ENCODE measurements around the gene COX6B2. TPM values are rescaled to one million over a fixed set of nuclear protein-coding genes. Genes with fewer than 3 reads are reported as not detected.
A peak's percentile ranks its signal among the peaks of the same experiment; 100 is the strongest.

COX6B2 gene
- polyA plus RNA-seq, 4 donors, result 0.07 to 0.09 TPM; not detected in 2

DNA sequence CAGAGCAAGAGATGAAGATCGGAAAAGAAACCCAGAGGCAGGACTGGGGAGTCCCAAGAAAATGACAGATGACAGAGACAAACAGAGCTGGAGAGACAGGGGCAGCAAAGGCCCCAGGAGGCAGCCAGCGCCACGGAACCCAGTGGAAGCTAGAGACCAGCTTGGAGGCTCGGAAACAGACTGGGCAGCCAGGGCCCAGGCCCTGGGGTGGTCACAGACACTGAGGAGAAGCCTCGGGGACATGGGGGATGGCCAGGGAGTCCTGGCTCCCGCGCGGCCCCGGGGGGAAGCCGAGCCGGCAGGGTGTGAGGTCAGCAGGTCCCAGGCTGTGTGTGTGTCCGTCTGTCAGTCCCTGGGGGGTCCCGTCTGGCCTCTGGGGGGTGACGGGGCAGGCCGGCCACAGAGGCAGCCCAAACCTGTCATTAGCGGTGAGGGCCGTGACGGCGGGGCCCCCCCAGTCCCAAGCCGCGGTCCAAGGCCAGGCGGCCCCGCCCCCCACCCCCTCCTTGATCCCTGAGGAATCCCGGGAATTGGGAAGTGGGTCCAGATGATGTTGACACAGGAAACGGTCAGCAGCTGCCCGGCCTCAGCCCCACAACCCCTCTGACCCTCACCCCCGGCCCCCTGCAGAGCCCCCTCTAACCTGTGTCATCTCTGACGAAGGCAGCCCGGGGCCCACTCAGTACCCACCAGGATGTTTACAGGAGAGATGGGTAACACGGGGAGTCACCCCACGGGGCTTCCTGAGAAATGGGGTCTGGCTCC is 19.7 kb upstream of the COX6B2 start:
- H3K27ac ChIP-seq (ENCODE audit: low read depth in 1 of 3, low read length in 2 of 3), result no peak overlapping the region
- no peaks in the 10 kb centered on the region for H3K9me3 ChIP-seq (ENCODE audit: control insufficient read depth in 2 of 2, insufficient read depth in 1 of 2, low read depth in 1 of 2, low read length in 1 of 2)
- DNase-seq (no peak), FAIRE-seq (no peak)
- WGBS, 3 donors, result 5 to 14% (median 8%) methylated on average over 29 to 31 of the region's 31 CpGs
- H3K4me1 ChIP-seq (ENCODE audit: control insufficient read depth in 3 of 3, insufficient read depth in 2 of 3, low read depth in 1 of 3, low read length in 2 of 3), result peaks cover 0 to 20% (median 0%) of the 10 kb centered on the region in 3 donors
- peaks cover 5 to 81% (median 31%) of the 10 kb centered on the region in 3 donors for H3K27me3 ChIP-seq (ENCODE audit: control insufficient read depth in 3 of 3, insufficient read depth in 3 of 3, low read length in 3 of 3)
- peaks cover 0 to 4% (median 0%) of the 10 kb centered on the region in 3 donors for H3K36me3 ChIP-seq (ENCODE audit: control insufficient read depth in 3 of 3, insufficient read depth in 2 of 3, low read depth in 1 of 3, low read length in 3 of 3)
- H3K4me3 ChIP-seq (ENCODE audit: low read depth in 1 of 3, low read length in 3 of 3), result no peak overlapping the region

DNA sequence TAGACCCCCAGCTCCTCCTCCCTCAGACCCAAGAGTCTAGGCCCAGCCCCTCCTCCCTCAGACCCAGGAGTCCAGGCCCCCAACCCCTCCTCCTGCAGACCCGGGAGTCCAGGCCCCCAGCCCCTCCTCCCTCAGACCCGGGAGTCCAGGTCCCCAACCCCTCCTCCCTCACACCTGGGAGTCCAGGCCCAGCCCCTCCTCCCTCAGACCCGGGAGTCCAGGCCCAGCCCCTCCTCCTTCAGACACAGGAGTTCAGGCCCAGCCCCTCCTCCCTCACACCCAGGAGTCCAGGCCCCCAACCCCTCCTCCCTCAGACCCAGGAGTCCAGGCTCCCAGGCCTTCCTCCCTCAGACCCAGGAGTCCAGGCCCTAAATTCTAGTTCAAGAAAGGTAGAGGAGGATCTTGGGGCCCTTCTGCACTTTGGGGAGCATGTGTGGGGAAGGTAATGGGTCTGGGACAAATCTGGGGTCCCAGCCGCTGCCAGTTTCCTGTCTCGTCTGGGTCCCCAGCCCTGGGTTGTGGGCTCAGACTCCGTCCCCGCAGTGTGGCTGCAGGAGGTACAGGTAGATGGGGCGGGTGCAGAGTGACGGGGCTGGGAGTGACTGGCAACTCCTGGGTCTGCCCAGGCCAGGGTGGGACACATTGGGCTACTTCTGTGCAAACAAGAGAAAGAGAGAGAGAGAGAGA is 18.9 kb upstream of the COX6B2 start:
- Histone ChIP-seq H3K27ac (ENCODE audit: low read depth in 1 of 3, low read length in 2 of 3) (no peak overlapping the region), H3K9me3 (ENCODE audit: control insufficient read depth in 2 of 2, insufficient read depth in 1 of 2, low read depth in 1 of 2, low read length in 1 of 2) (no peaks in the 10 kb centered on the region), H3K4me1 (ENCODE audit: control insufficient read depth in 3 of 3, insufficient read depth in 2 of 3, low read depth in 1 of 3, low read length in 2 of 3) (peaks cover 0 to 20% (median 0%) of the 10 kb centered on the region in 3 donors), H3K27me3 (ENCODE audit: control insufficient read depth in 3 of 3, insufficient read depth in 3 of 3, low read length in 3 of 3) (peaks cover 5 to 89% (median 32%) of the 10 kb centered on the region in 3 donors), H3K36me3 (ENCODE audit: control insufficient read depth in 3 of 3, insufficient read depth in 2 of 3, low read depth in 1 of 3, low read length in 3 of 3) (no peaks in the 10 kb centered on the region), H3K4me3 (ENCODE audit: low read depth in 1 of 3, low read length in 3 of 3) (no peak overlapping the region)
- FAIRE-seq (no peak), DNase-seq (no peak)
- WGBS, 3 donors, result 12 to 45% (median 31%) methylated on average over 8 to 9 of the region's 9 CpGs

DNA sequence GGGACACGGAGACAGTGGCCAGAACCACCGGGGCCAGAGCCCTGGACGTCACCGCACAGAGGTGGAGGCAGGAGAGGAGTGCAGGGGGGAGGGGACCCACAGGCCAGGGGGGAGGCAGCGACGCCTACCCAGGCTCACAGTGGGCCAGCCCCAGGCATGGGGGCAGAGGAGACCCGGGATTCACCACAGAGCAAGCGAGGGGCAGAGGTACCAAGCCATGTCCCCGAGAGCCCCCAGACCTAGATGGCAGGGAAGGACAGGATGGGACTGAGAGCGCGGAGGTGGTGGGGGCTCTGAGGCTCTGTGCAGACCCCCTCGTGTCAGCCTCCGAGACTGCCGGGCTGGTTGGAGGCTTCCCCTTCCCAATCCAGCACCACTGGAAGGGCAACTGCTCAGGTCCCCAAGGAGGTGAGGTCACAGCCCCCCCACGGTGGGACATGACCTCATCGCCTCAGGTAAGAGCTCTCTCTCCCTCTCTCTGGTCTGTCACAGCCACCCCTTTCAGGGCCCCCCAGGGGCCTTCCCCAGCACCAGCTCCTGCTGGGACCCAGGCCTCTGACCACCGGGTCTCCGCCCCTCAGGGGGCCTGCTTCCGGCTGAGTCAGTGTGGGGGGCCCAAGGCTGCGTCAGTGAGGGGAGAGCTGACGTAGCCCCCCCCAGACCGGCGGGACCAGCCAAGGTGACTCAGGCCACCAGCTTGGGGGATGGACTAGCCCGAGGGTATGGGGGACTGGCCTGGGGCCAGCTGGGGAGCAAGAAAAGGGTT is 18.0 kb upstream of the COX6B2 start:
- FAIRE-seq, result no peak
- Histone ChIP-seq H3K27me3 (ENCODE audit: control insufficient read depth in 3 of 3, insufficient read depth in 3 of 3, low read length in 3 of 3) (peaks cover 8 to 93% (median 36%) of the 10 kb centered on the region in 3 donors), H3K4me3 (ENCODE audit: low read depth in 1 of 3, low read length in 3 of 3) (no peak overlapping the region), H3K9me3 (ENCODE audit: control insufficient read depth in 2 of 2, insufficient read depth in 1 of 2, low read depth in 1 of 2, low read length in 1 of 2) (no peaks in the 10 kb centered on the region), H3K4me1 (ENCODE audit: control insufficient read depth in 3 of 3, insufficient read depth in 2 of 3, low read depth in 1 of 3, low read length in 2 of 3) (peaks cover 0 to 20% (median 0%) of the 10 kb centered on the region in 3 donors), H3K27ac (ENCODE audit: low read depth in 1 of 3, low read length in 2 of 3) (no peak overlapping the region), H3K36me3 (ENCODE audit: control insufficient read depth in 3 of 3, insufficient read depth in 2 of 3, low read depth in 1 of 3, low read length in 3 of 3) (no peaks in the 10 kb centered on the region)
- WGBS, 3 donors, result 26 to 39% (median 30%) methylated on average over 22 to 24 of the region's 24 CpGs
- no peak for DNase-seq

- Histone ChIP-seq H3K4me1 (ENCODE audit: control insufficient read depth in 3 of 3, insufficient read depth in 2 of 3, low read depth in 1 of 3, low read length in 2 of 3) (peaks cover 0 to 10% (median 0%) of the 10 kb centered on the region in 3 donors), H3K9me3 (ENCODE audit: control insufficient read depth in 2 of 2, insufficient read depth in 1 of 2, low read depth in 1 of 2, low read length in 1 of 2) (no peaks in the 10 kb centered on the region), H3K36me3 (ENCODE audit: control insufficient read depth in 3 of 3, insufficient read depth in 2 of 3, low read depth in 1 of 3, low read length in 3 of 3) (no peaks in the 10 kb centered on the region), H3K27ac (ENCODE audit: low read depth in 1 of 3, low read length in 2 of 3) (no peak within 1 kb of the TSS), H3K27me3 (ENCODE audit: control insufficient read depth in 3 of 3, insufficient read depth in 3 of 3, low read length in 3 of 3) (peaks cover 8 to 80% (median 31%) of the 10 kb centered on the region in 3 donors), H3K4me3 (ENCODE audit: low read depth in 1 of 3, low read length in 3 of 3) (peak within 1 kb of the TSS in 1 of 3 donors; percentile 39)
- WGBS, 3 donors, result 6 to 12% (median 7%) methylated on average over 20 to 32 of the region's 32 CpGs
- no peak for DNase-seq
- FAIRE-seq, result no peak
These were observed 15.9 kb upstream of the COX6B2 start, which contains the start of gene IL11 for GRCh38 chr19:55370305-55370988. IL11 (minus strand) TSS chr19:55370463; CDS start chr19:55370310, 153 bp downstream.

DNA sequence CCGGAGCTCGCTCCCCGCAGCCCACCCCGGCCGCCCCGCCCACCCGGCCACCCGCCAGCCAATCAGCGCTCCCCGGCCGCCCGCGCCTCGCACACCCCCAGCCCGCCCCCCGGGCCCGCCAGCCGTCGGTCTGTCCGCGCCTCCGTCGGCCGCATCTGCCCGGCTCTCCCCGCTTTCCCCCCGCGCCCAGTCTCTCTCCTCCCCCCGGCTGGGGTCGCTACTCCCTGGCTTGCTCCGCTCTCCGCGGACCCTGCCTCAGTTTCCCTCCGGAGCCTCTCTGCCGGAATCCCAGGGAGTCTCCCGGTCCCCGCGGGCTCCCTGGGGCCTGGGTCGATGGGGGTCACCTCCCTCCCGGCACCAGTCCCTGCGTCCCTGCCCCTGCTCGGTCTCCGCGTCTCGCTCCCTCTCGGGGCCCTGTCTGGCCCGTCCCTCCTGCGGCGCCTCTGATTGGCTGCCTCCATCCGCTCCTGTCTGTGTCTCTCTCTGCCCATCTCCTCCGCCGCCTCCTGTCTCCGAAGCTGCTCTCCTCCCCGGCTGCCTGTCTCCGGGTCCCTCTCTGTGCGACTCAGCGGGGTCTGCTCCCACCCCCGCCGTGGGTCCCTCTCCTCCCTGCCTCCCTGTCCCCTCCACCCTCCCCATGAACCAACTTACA is 15.3 kb upstream of the COX6B2 start:
- FAIRE-seq (no peak), DNase-seq (no peak)
- Histone ChIP-seq H3K27ac (ENCODE audit: low read depth in 1 of 3, low read length in 2 of 3) (no peak overlapping the region), H3K36me3 (ENCODE audit: control insufficient read depth in 3 of 3, insufficient read depth in 2 of 3, low read depth in 1 of 3, low read length in 3 of 3) (no peaks in the 10 kb centered on the region), H3K27me3 (ENCODE audit: control insufficient read depth in 3 of 3, insufficient read depth in 3 of 3, low read length in 3 of 3) (peaks cover 8 to 80% (median 30%) of the 10 kb centered on the region in 3 donors), H3K4me3 (ENCODE audit: low read depth in 1 of 3, low read length in 3 of 3) (peak overlapping the region in 1 of 3 donors; percentile 39), H3K9me3 (ENCODE audit: control insufficient read depth in 2 of 2, insufficient read depth in 1 of 2, low read depth in 1 of 2, low read length in 1 of 2) (no peaks in the 10 kb centered on the region), H3K4me1 (ENCODE audit: control insufficient read depth in 3 of 3, insufficient read depth in 2 of 3, low read depth in 1 of 3, low read length in 2 of 3) (peaks cover 0 to 10% (median 0%) of the 10 kb centered on the region in 3 donors)
- WGBS, 3 donors, result 1 to 6% (median 4%) methylated on average over 27 to 59 of the region's 59 CpGs

DNA sequence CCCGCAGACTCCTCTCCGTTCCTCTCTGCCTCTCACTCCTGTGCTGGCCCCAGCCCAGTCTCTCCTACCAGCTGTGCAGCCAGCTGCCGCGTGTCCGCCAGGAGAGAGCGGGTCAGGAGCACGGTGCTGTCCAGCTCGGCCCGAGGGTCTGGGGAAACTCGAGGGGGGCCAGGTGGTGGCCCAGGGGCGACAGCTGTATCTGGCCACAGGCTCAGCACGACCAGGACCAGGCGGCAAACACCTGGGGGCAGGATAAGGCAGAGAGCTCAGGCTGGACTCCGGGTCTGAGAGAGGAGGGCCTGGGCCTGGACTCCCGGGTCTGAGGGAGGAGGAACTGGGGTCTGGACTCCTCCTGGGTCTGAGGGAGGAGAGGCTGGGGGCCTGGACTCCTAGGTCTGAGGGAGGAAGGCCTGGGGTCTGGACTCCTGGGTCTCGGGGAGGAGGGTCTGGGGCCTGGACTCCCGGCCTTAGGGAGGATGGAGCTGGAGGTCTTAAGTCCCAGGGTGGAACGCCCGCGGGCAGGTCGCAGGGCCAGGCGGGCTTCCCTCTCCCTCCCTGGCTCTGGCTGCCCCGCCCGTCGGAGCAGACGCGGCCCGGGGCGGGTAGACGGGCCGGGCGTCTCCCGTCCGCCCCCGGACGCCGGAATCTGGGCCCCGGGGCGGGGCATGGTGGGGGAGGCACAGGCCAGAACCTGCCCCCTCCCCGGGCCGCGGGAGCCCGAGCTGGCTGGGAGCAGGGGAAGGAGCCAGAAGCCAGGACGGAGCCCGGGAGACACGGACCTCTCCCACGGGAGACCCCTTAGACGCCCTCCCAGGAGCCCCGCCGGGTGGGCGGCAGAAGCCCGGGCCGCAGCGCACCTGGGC is 14.4 kb upstream of the COX6B2 start:
- Histone ChIP-seq H3K4me1 (ENCODE audit: control insufficient read depth in 3 of 3, insufficient read depth in 2 of 3, low read depth in 1 of 3, low read length in 2 of 3) (peaks cover 0 to 7% (median 0%) of the 10 kb centered on the region in 3 donors), H3K27ac (ENCODE audit: low read depth in 1 of 3, low read length in 2 of 3) (no peak overlapping the region), H3K36me3 (ENCODE audit: control insufficient read depth in 3 of 3, insufficient read depth in 2 of 3, low read depth in 1 of 3, low read length in 3 of 3) (no peaks in the 10 kb centered on the region), H3K4me3 (ENCODE audit: low read depth in 1 of 3, low read length in 3 of 3) (peak overlapping the region in 1 of 3 donors; percentile 39), H3K9me3 (ENCODE audit: control insufficient read depth in 2 of 2, insufficient read depth in 1 of 2, low read depth in 1 of 2, low read length in 1 of 2) (no peaks in the 10 kb centered on the region), H3K27me3 (ENCODE audit: control insufficient read depth in 3 of 3, insufficient read depth in 3 of 3, low read length in 3 of 3) (peaks cover 8 to 78% (median 30%) of the 10 kb centered on the region in 3 donors)
- 8 to 11% (median 9%) methylated on average over 22 to 54 of the region's 54 CpGs for WGBS, 3 donors
- DNase-seq (peak in 1 of 2 donors; percentile 36), FAIRE-seq (no peak)

GRCh38 chr19:55368106-55368505 is 13.6 kb upstream of the COX6B2 start:
- no peaks in the 10 kb centered on the region for H3K9me3 ChIP-seq (ENCODE audit: control insufficient read depth in 2 of 2, insufficient read depth in 1 of 2, low read depth in 1 of 2, low read length in 1 of 2)
- no peak for DNase-seq
- 61 to 81% (median 69%) methylated on average over 14 to 16 of the region's 16 CpGs for WGBS, 3 donors
- FAIRE-seq, result no peak
- peaks cover 8 to 74% (median 26%) of the 10 kb centered on the region in 3 donors for H3K27me3 ChIP-seq (ENCODE audit: control insufficient read depth in 3 of 3, insufficient read depth in 3 of 3, low read length in 3 of 3)
- no peak overlapping the region for H3K27ac ChIP-seq (ENCODE audit: low read depth in 1 of 3, low read length in 2 of 3)
- H3K4me1 ChIP-seq (ENCODE audit: control insufficient read depth in 3 of 3, insufficient read depth in 2 of 3, low read depth in 1 of 3, low read length in 2 of 3), result peaks cover 0 to 2% (median 0%) of the 10 kb centered on the region in 3 donors
- no peaks in the 10 kb centered on the region for H3K36me3 ChIP-seq (ENCODE audit: control insufficient read depth in 3 of 3, insufficient read depth in 2 of 3, low read depth in 1 of 3, low read length in 3 of 3)
- no peak overlapping the region for H3K4me3 ChIP-seq (ENCODE audit: low read depth in 1 of 3, low read length in 3 of 3)

Measured in small intestine (tissue), 7 donors.